Activated effector memory CD4-positive, alpha-beta T cell treated with Interleukin-2 at 50 U/mL for 16 hours (primary cell): Measurements from ENCODE around the gene EHBP1.

Source experiments
- DNase-seq: peaks from one replicate; pipeline ENCODE4 v3.0.0-alpha.2; 2020

Gene EHBP1

GRCh38 chr2:62895632-62896009, 190.1 kb downstream of the EHBP1 start:
- DNase-seq: no peak

GRCh38 chr2:62897187-62897827, 191.8 kb downstream of the EHBP1 start:
- DNase-seq: no peak

GRCh38 chr2:62904344-62904743, 198.8 kb downstream of the EHBP1 start:
- DNase-seq: no peak

DNA sequence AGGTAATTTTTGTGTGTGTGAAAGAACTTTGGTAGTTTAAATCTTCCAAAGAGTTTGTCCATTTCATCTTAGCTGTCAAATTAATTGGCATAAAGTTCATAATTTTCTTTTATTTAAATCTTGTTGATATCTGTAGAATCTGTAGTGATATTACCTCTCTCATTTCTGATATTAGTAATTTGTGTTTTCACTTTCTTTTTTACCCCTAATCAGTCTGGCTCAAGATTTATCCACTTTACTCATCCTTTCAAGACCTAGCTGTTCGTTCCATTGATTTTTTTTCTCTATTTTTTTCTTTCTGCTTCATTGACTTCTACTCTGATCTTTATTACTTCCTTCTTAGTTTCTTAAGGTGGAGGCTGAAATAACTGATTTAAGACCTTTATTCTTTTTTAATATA, 202.6 kb downstream of the EHBP1 start:
- DNase-seq: no peak

DNA sequence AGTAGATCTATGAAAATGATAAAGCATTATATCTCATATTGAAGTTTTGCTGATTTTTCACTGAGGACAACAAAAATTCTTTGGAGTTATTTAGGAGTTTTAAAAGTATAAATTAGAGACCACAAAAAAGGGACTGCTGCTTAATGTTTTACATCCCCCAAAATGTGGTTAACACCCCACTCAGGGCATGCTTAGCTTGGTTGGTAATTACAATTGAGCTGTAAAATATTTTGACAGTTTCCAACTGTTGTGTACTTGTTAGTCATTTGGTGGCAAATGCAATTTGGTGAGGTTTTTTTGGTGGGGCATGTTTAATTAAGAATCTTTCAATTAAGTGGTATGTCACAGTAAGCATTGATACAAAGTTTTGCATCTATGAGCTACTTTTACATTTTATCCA, 207.8 kb downstream of the EHBP1 start:
- no peak for DNase-seq

DNA sequence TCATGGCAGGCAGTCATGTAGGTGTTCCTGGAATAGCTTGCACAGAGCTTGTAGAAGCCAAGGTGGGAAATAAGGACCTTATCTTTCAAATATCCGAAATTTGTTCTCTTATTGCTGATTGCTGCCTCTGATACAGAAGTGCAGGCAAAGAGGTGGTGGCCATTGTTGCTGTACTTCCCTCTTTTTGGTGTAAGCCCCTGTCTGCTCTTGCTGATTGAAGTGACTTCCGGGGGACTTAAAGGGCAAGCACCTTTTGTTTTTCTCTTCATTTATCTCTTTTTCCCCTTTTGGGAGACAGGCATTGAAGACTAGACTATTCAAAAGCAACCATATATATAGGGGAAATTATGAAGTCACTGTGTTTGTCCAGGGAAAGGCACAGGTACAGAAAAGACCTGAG, 213.5 kb downstream of the EHBP1 start:
- DNase-seq: no peak

- no peak for DNase-seq
These were observed 214.6 kb downstream of the EHBP1 start for GRCh38 chr2:62920070-62920469.

DNA sequence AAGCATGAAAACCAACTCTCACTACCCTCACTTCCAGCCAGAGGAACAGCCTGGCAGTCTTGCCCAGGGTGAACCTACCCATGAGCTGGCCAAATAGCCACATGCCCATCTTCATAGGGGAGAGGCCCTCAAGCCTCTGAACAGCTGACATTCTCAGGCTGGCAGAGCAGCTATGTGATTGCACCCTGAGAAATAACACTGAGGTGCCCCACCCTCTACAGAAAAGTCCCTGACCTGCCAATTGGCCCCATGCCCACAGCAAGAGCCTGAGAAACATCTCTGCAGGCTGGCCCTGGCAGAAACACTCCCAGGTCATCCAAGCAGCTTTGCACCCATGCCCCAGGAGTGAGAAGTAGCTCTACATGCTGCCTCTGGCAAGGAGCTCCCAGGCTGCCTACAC, 217.7 kb downstream of the EHBP1 start:
- DNase-seq: no peak

DNA sequence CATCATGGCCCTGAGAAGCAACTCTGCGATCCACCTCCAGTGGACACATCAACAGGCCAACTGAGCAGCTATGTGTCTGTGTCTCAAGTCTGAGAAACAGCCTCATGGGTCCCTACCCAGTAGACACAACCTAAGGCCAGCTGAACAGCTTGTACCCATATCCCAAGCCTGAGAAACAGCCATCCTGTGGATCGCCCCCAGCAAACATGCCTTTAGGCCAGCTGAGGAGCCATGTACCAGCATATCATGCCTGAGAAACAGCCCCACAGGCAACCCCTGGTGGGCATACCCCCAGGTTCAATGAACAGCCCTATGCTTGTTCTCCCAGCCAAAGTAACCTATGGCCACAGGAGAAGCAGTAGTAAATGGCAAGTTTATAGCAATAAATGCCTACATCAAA, 218.4 kb downstream of the EHBP1 start:
- no peak for DNase-seq

GRCh38 chr2:62928015-62928414, 222.5 kb downstream of the EHBP1 start:
- no peak for DNase-seq

DNA sequence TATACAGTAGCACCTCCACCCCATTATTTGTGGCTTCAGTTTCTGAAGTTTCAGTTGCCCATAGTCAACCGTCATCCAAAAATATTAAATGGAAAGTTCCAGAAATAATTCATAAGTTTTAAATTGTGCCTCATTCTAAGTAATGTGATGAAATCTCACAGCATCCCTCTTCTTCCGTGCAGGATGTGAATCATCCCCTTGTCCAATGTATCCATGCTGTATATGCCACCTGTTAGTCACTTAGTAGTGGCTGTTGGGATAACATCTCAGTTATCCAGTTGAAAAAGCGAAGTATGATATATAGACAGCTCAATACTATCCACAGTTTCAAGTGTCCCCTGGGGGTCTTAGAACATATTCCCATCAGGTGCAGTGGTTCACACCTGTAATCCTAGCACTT, 226.0 kb downstream of the EHBP1 start:
- no peak for DNase-seq

- no peak for DNase-seq
These were observed 227.9 kb downstream of the EHBP1 start for GRCh38 chr2:62933398-62933917.

GRCh38 chr2:62934517-62934916, 229.0 kb downstream of the EHBP1 start:
- DNase-seq: no peak

GRCh38 chr2:62938126-62938525, 232.6 kb downstream of the EHBP1 start:
- no peak for DNase-seq

DNA sequence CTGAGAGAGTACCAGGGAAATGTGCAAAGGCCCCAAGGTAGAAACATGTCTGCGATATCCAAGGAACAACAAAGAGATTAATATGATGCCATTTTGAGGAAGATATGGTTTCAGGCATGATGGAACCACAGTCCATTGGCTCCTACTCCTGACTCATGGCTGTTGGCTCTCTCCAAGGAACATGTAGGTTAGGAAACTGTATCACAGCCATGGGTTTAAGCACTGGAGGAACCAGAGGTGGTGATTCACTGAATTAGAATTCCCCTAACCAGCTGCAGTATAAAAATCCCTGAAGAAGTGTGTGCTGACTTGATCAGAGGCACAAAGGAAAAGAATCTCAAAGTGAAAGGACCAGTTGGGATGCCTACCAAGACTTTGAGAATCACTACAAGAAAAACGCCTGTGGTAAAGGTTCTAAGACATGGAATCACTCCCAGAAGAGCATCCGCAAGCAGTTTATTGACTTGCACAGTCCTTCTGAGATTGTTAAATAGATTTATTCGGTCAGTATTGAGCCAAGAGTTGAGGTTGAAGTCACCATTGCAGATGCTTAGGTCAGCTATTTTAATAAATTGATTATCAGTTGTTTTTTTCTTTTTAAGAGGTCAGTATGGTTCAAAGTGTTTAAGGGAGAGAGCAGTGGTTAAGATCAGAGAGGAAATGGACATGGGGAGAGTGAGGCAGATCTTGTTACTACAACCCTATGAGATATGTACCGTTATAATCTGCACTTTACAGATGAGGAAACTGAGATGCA, 234.4 kb downstream of the EHBP1 start:
- no peak for DNase-seq

DNA sequence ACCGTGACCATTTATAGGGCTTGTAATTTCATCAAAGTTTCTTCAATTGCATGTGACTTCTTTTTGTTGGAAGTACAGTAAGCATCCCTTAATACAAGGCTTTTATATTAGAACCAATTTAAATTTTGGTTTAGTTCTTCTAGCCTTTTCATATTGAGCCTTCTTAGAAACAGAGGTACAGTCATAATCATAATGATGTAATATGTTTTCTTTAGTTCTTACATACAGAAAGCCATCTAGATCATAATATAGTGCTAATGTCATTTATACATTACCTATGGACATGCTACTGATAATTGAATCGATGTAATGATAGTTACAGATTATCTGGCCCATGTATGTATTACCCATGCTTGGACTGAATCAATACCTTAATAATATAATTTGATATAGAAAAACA, 235.2 kb downstream of the EHBP1 start:
- no peak for DNase-seq

DNA sequence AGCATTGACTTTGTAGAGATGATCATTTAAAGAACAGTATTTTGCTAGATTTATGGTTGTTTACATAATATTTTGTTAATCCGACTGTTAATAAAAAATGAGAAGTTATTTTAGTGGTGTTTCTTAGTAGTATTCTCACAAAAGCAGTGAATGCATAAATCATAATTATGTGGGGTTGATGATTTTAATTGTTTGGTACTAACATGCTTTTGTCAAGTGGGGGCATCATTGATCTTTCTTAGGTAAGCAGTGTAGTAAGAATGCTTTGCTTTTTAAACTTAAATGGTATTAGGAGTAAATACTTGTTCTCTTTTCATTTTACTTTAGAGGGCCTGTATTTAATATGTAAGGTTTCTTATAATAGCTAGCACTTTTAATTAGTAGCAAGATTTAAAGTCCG, 235.9 kb downstream of the EHBP1 start:
- DNase-seq: no peak

GRCh38 chr2:62944362-62944761, 238.8 kb downstream of the EHBP1 start:
- DNase-seq: no peak

GRCh38 chr2:62947403-62947802, 241.9 kb downstream of the EHBP1 start:
- no peak for DNase-seq

DNA sequence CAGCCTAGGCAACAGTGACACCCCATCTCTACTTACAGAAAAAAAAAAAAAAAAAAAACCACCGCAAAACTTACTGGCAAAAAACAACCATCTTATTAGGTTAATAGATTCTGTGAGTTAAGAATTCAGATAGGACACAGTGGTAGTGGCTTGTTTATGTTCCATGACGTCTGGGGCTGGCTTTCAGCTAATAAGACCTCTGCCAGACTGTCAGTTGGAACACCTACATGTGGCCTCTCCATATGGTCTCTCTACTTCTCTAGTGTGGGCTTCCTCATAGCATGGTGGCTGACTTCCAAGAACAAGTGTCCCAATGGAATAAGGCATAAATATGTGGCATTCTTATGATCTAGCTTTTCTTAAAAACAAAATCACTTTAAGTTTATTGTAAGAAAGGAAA, 251.1 kb downstream of the EHBP1 start:
- DNase-seq: no peak

- no peak for DNase-seq
These were observed 252.7 kb downstream of the EHBP1 start for GRCh38 chr2:62958206-62958605.

GRCh38 chr2:62964050-62964449, 258.5 kb downstream of the EHBP1 start:
- DNase-seq: no peak

- DNase-seq: no peak
These were observed 259.2 kb downstream of the EHBP1 start for GRCh38 chr2:62964671-62965070.

DNA sequence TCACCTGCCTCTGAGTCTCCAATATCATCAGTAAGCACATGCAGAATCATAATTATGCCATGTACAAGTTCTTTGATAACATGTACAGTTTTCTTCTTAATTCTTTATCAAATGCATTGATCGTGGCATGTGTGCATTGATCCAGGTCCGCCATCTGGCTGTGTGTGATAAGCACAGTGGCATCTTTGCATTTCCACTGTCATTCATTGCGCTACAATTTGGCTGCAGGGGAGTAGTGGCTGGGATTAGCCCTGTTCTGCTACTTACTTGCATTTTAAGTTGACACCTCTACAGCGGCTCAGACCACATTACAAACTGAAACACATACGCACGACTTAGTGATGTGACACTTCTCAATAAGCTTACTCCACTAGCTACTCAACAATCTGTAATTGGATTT, 261.5 kb downstream of the EHBP1 start:
- DNase-seq: no peak

DNA sequence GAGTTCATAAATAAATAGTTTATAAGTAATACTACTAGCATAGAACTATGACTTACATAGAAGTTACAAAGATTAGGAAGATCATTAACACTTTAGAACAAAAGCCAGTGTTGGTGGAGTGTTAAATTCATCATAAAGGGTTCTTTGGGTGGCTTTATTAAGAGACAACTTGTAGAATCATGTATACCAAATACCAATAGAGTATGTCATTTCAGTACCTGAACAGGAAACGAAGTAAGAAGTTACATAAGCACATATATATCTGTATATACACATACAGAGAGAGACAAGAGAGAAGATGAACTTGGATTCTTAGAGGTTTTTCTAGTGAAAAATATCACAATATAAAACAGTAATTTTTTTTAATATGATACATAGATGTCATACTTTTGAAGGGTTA, 262.7 kb downstream of the EHBP1 start:
- no peak for DNase-seq
